WTC11 (cell line): ENCODE results near the gene CCDC57. TPM values are rescaled to one million over a fixed set of nuclear protein-coding genes. Genes with fewer than 3 reads are reported as not detected.

Experiments used
- ATAC-seq: fragments of 200-7000 bp; cut with Tn5 transposase; 2 replicates; pipeline ENCODE4 v1.10.0; 2021; ENCODE audit warnings: mild to moderate bottlenecking, moderate library complexity
- CTCF ChIA-PET: fragments of 300-600 bp; sonication (Branson Sonifier 250); formaldehyde crosslinking; loops from one replicate; lab custom pipeline; 2021; ENCODE audit warnings: antibody characterized with exemption; lab: Charles Lee
- POLR2A ChIA-PET: fragments of 350-600 bp; sonication (Branson Sonifier 250); formaldehyde crosslinking; loops from one replicate; lab custom pipeline; 2021; ENCODE audit warnings: antibody characterized with exemption; lab: Charles Lee
- DNase-seq: peaks from one replicate; pipeline ENCODE4 v3.0.0; 2021; ENCODE audit warnings: low spot score
- H3K27ac Mint-ChIP-seq: 2 replicates; pipeline ENCODE4 v1.8.0; 2021; ENCODE audit warnings: mixed read lengths
- H3K27me3 Mint-ChIP-seq: 2 replicates; pipeline ENCODE4 v1.8.0; 2021; ENCODE audit warnings: low read depth, mild to moderate bottlenecking, moderate library complexity, mixed read lengths
- H3K36me3 Mint-ChIP-seq: 2 replicates; pipeline ENCODE4 v1.8.0; 2021; ENCODE audit warnings: mixed read lengths
- H3K4me1 Mint-ChIP-seq: 2 replicates; pipeline ENCODE4 v1.8.0; 2022; ENCODE audit warnings: mixed read lengths
- H3K4me3 Mint-ChIP-seq: 2 replicates; pipeline ENCODE4 v1.8.0; 2021; ENCODE audit warnings: mild to moderate bottlenecking, moderate library complexity, mixed read lengths
- H3K9me3 Mint-ChIP-seq: 2 replicates; pipeline ENCODE4 v1.8.0; 2021; ENCODE audit warnings: mixed read lengths
- ARID4B ChIP-seq: sonication (generic); formaldehyde crosslinking; IDR thresholded peaks from 2 replicates; pipeline ENCODE4 v1.8.0; 2023; ENCODE audit warnings: missing genetic modification reagents, mild to moderate bottlenecking, borderline replicate concordance
- CDX4 ChIP-seq: fragments of 250-450 bp; sonication (Bioruptor Pico); IDR thresholded peaks from 2 replicates; pipeline ENCODE4 v1.9.0; 2021; ENCODE audit warnings: moderate library complexity, mild to moderate bottlenecking, inconsistent platforms, borderline replicate concordance
- ESRRA ChIP-seq: sonication (generic); formaldehyde crosslinking; IDR thresholded peaks from 2 replicates; pipeline ENCODE4 v1.8.1; 2022; ENCODE audit warnings: mild to moderate bottlenecking, missing genetic modification reagents, borderline replicate concordance
- HMGA2 ChIP-seq: fragments of 250-450 bp; sonication (Bioruptor Pico); IDR thresholded peaks from 2 replicates; pipeline ENCODE4 v1.4.0; 2021; ENCODE audit warnings: mild to moderate bottlenecking, moderate library complexity
- JUN ChIP-seq: sonication (generic); formaldehyde crosslinking; IDR thresholded peaks from 2 replicates; pipeline ENCODE4 v1.8.0; 2023; ENCODE audit warnings: mild to moderate bottlenecking, missing genetic modification reagents
- STAT6 ChIP-seq: sonication (generic); formaldehyde crosslinking; conservative IDR thresholded peaks from 2 replicates; pipeline ENCODE4 v1.8.1; 2023; ENCODE audit warnings: mild to moderate bottlenecking, low read depth, missing genetic modification reagents, moderate library complexity
- TCF7 ChIP-seq: sonication (generic); formaldehyde crosslinking; IDR thresholded peaks from 2 replicates; pipeline ENCODE4 v1.8.0; 2022; ENCODE audit warnings: mild to moderate bottlenecking, low read depth, missing genetic modification reagents, moderate library complexity
- TEAD4 ChIP-seq: sonication (generic); formaldehyde crosslinking; IDR thresholded peaks from 2 replicates; pipeline ENCODE4 v1.8.0; 2022; ENCODE audit warnings: mild to moderate bottlenecking, missing genetic modification reagents
- ZNF121 ChIP-seq: sonication (generic); formaldehyde crosslinking; IDR thresholded peaks from 2 replicates; pipeline ENCODE4 v1.8.0; 2023; ENCODE audit warnings: missing genetic modification reagents
- ZNF138 ChIP-seq: sonication (generic); formaldehyde crosslinking; conservative IDR thresholded peaks from 2 replicates; pipeline ENCODE4 v1.8.1; 2022; ENCODE audit warnings: mild to moderate bottlenecking, moderate library complexity, missing genetic modification reagents
- ZNF219 ChIP-seq: sonication (generic); formaldehyde crosslinking; IDR thresholded peaks from 2 replicates; pipeline ENCODE4 v1.8.0; 2023; ENCODE audit warnings: missing genetic modification reagents, mild to moderate bottlenecking, borderline replicate concordance
- ZNF281 ChIP-seq: sonication (generic); formaldehyde crosslinking; IDR thresholded peaks from 2 replicates; pipeline ENCODE4 v1.8.0; 2023; ENCODE audit warnings: mild to moderate bottlenecking, missing genetic modification reagents
- total RNA-seq: library from RNA; stranded (reverse); gene quantifications from 3 replicates; pipeline ENCODE4 v1.2.3, GENCODE V29; 2021

Gene CCDC57
- total RNA-seq, 1 experiment from 2014 or later = 20.0 TPM

- no peak for TF ChIP-seq ARID4B (CRISPR knock-in tag)
- no peak for TF ChIP-seq ZNF138
Observed at GRCh38 chr17:82215972-82216300, 3.3 kb upstream of the CCDC57 start (continued).

GRCh38 chr17:82215095-82215971 lies 2.7 kb upstream of the CCDC57 start:
- H3K36me3 Mint-ChIP-seq = no peaks in the 10 kb centered on the region
- TF ChIP-seq ZNF219 (CRISPR knock-in tag) = no peak
- TF ChIP-seq JUN (CRISPR knock-in tag) = no peak
- no peak for TF ChIP-seq ZNF281 (CRISPR knock-in tag)
- TF ChIP-seq ESRRA (CRISPR knock-in tag) = no peak
- no peak for TF ChIP-seq ZNF121 (CRISPR knock-in tag)
- no peak for TF ChIP-seq HMGA2 (CRISPR knock-in tag)
- TF ChIP-seq TEAD4 = no peak
- no peak for TF ChIP-seq CDX4 (CRISPR knock-in tag)
- TF ChIP-seq TCF7 (CRISPR knock-in tag) = no peak
- no peak for TF ChIP-seq STAT6 (CRISPR knock-in tag)
- peaks cover 24% of the 10 kb centered on the region for H3K27me3 Mint-ChIP-seq
- H3K4me1 Mint-ChIP-seq = peaks cover 5% of the 10 kb centered on the region; the same call in 1 of the 2 replicates
- no peak overlapping the region for H3K27ac Mint-ChIP-seq
- H3K9me3 Mint-ChIP-seq = no peaks in the 10 kb centered on the region; the same call in 1 of the 2 replicates
- ChIA-PET POLR2A (no interaction called here), CTCF (interaction anchor here (1.0 to 1.4 kb wide), 2 partner anchors 21 to 195 kb away, joined by 3 to 4 read pairs; no protein-coding TSS in a partner anchor)
- DNase-seq (no peak), ATAC-seq (no peak)
- H3K4me3 Mint-ChIP-seq = no peak overlapping the region
